ENCODE data around the gene RABEPK.

DNA sequence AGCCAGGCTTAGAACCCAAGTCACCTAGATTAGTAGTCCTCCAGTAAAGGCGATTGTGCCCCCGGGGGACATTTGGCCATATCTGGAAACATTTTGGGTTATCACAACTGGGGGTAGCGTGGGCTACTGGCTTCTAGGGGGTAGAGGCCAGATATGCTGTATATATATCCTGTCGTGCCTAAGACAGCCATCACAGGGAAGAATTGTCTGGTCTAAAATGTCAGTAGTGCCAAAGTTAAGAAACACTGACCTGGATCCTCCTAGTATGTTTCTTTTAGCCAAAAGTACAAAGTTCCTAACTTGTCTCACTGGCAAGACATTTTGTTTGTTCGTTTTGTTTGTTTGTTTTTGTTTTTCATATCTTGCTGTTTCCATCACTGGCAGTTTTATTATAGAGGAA, 13.8 kb downstream of the RABEPK start:
- no peak for TF ChIP-seq EP300 (IDR thresholded peaks at IDR 0.05; ENCODE audit: borderline replicate concordance)
- no peak for TF ChIP-seq YY1 (IDR thresholded peaks at IDR 0.05; ENCODE audit: low read depth)
- TF ChIP-seq CEBPB (IDR thresholded peaks at IDR 0.05), result no peak
- no peak for TF ChIP-seq TEAD4 (IDR thresholded peaks at IDR 0.05)
- TF ChIP-seq RAD21 (IDR thresholded peaks at IDR 0.05; ENCODE audit: low read depth), result no peak
- TF ChIP-seq, protein P1, sequence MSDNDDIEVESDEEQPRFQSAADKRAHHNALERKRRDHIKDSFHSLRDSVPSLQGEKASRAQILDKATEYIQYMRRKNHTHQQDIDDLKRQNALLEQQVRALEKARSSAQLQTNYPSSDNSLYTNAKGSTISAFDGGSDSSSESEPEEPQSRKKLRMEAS (IDR thresholded peaks at IDR 0.05), result no peak
- TF ChIP-seq, protein P2, sequence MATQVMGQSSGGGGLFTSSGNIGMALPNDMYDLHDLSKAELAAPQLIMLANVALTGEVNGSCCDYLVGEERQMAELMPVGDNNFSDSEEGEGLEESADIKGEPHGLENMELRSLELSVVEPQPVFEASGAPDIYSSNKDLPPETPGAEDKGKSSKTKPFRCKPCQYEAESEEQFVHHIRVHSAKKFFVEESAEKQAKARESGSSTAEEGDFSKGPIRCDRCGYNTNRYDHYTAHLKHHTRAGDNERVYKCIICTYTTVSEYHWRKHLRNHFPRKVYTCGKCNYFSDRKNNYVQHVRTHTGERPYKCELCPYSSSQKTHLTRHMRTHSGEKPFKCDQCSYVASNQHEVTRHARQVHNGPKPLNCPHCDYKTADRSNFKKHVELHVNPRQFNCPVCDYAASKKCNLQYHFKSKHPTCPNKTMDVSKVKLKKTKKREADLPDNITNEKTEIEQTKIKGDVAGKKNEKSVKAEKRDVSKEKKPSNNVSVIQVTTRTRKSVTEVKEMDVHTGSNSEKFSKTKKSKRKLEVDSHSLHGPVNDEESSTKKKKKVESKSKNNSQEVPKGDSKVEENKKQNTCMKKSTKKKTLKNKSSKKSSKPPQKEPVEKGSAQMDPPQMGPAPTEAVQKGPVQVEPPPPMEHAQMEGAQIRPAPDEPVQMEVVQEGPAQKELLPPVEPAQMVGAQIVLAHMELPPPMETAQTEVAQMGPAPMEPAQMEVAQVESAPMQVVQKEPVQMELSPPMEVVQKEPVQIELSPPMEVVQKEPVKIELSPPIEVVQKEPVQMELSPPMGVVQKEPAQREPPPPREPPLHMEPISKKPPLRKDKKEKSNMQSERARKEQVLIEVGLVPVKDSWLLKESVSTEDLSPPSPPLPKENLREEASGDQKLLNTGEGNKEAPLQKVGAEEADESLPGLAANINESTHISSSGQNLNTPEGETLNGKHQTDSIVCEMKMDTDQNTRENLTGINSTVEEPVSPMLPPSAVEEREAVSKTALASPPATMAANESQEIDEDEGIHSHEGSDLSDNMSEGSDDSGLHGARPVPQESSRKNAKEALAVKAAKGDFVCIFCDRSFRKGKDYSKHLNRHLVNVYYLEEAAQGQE (IDR thresholded peaks at IDR 0.05; ENCODE audit: low read depth), result no peak
- no peak for TF ChIP-seq ZBTB7A (IDR thresholded peaks at IDR 0.05; ENCODE audit: low read depth)
